Transverse colon (tissue), 4 donors: Measurements from ENCODE around the gene BCL7C. TPM values are rescaled to one million over a fixed set of nuclear protein-coding genes. Genes with fewer than 3 reads are reported as not detected.
A peak's percentile ranks its signal among the peaks of the same experiment; 100 is the strongest.

Experiments used
- DNase-seq: peaks from one replicate; pipeline ENCODE4 v3.0.0-alpha.2; 2019
- H3K27ac ChIP-seq, 4 donors: fragments of 200-600 bp; sonication (generic); 2 replicates each; pipeline ENCODE4 v1.5.1; 2016 to 2018; ENCODE audit warnings: inconsistent platforms in 4 of 4
- H3K27me3 ChIP-seq: fragments of 200-600 bp; sonication (generic); 2 replicates; pipeline ENCODE4 v1.5.1; 2017; ENCODE audit warnings: inconsistent platforms
- H3K36me3 ChIP-seq, 4 donors: fragments of 200-600 bp; sonication (generic); 2 replicates each; pipeline ENCODE4 v1.5.1; 2017 to 2019; ENCODE audit warnings: inconsistent platforms in 4 of 4
- H3K4me1 ChIP-seq, 4 donors: fragments of 200-600 bp; sonication (generic); 2 replicates each; pipeline ENCODE4 v1.5.1; 2017 to 2020; ENCODE audit warnings: inconsistent platforms in 4 of 4
- H3K4me3 ChIP-seq, 4 donors: fragments of 200-600 bp; sonication (generic); 1 replicate in 1 of 4; 2 replicates in 3 of 4; pipeline versions ENCODE4 v1.5.1 to v1.6.1; 2017 to 2019; ENCODE audit warnings: inconsistent platforms in 4 of 4
- H3K9me3 ChIP-seq, 2 donors: fragments of 200-600 bp; sonication (generic); 2 replicates each; pipeline ENCODE4 v1.5.1; 2017 to 2019; ENCODE audit warnings: inconsistent platforms in 2 of 2
- EP300 ChIP-seq: sonication (generic); formaldehyde crosslinking; IDR thresholded peaks from one replicate; pipeline ENCODE4 v1.6.1; 2017; ENCODE audit warnings: antibody characterized with exemption, low read depth
- POLR2A ChIP-seq: fragments of 450-650 bp; IDR thresholded peaks from one replicate; pipeline ENCODE4 v1.6.1; 2016; ENCODE audit warnings: antibody characterized with exemption, mild to moderate bottlenecking, moderate library complexity
- POLR2AphosphoS5 ChIP-seq, 3 donors: sonication (generic); formaldehyde crosslinking; IDR thresholded peaks; one replicate each; pipeline ENCODE4 v1.6.1; 2016; ENCODE audit warnings: antibody characterized with exemption in 3 of 3
- WGBS, 2 donors: methylation state at CpG; one replicate each; pipeline ENCODE4 v1.1.5; 2018; ENCODE audit warnings: low coverage in 1 of 2; 5-methylcytosine and 5-hydroxymethylcytosine counted together
- in situ Hi-C, 4 donors: fragments of 200-750 bp; cut with MboI; loops; one replicate each; pipeline versions ENCODE4 v1.15.0 to v1.15.1; 2017; ENCODE audit warnings: low sequenced_read_pairs in 3 of 4, low pct_ligation_motif_present in 1 of 4, low pct_unique_long_range_greater_than_20kb in 1 of 4
- intact Hi-C: fragments of 100-400 bp; cut with DNase I; formaldehyde crosslinking; loops from one replicate; pipeline ENCODE4 v1.15.1; 2023; ENCODE audit warnings: low total_unique reads
- total RNA-seq, 4 donors: library from RNA; depleted of rRNA; stranded (reverse); fragments of >200 nt; gene quantifications; one replicate each; pipeline ENCODE4 v1.1.0, GENCODE V29; 2016
- TF ChIP-seq, protein P1 (sequence below), 5 experiments: fragments of 200-600 bp in 3 of 5; fragments of 450-650 bp in 2 of 5; sonication (generic) in 3 of 5; IDR thresholded peaks; 1 replicate in 2 of 5; 2 replicates in 3 of 5; pipeline ENCODE4 v1.5.1; 2016 to 2017; ENCODE audit warnings: antibody characterized with exemption in 5 of 5, inconsistent platforms in 3 of 5, mild to moderate bottlenecking in 2 of 5, moderate library complexity in 1 of 5

BCL7C gene
- total RNA-seq, 4 donors from 2014 or later: 13.8 to 57.3 (median 24.0) TPM

DNA sequence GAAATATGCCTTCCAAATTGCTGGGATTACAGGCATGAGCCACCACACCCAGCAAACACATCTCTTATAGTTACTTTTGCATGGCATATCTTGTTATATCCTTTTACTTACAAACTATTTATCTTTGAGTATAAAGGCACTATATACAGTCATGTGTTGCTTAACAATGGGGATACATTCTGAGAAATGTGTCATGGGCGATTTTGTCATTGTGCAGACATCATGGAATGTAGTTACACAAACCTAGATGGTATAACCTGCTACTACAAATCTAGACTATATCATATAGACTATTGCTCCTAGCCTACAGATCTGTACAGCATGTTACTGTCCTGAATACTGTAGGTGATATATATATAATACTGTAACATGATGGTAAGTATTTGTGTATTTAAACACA, 43.6 kb downstream of the BCL7C start:
- DNase-seq: no peak
- TF ChIP-seq, protein P1, sequence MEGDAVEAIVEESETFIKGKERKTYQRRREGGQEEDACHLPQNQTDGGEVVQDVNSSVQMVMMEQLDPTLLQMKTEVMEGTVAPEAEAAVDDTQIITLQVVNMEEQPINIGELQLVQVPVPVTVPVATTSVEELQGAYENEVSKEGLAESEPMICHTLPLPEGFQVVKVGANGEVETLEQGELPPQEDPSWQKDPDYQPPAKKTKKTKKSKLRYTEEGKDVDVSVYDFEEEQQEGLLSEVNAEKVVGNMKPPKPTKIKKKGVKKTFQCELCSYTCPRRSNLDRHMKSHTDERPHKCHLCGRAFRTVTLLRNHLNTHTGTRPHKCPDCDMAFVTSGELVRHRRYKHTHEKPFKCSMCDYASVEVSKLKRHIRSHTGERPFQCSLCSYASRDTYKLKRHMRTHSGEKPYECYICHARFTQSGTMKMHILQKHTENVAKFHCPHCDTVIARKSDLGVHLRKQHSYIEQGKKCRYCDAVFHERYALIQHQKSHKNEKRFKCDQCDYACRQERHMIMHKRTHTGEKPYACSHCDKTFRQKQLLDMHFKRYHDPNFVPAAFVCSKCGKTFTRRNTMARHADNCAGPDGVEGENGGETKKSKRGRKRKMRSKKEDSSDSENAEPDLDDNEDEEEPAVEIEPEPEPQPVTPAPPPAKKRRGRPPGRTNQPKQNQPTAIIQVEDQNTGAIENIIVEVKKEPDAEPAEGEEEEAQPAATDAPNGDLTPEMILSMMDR (IDR thresholded peaks at IDR 0.05): no peak
- TF ChIP-seq EP300 (no peak), POLR2A (no peak), POLR2AphosphoS5 (IDR thresholded peaks at IDR 0.05) (no peak)
- Histone ChIP-seq H3K4me3 (no peak overlapping the region), H3K27ac (no peak overlapping the region), H3K27me3 (no peaks in the 10 kb centered on the region), H3K4me1 (peaks cover under 1 to 3% (median 2%) of the 10 kb centered on the region in 4 donors), H3K9me3 (no peaks in the 10 kb centered on the region), H3K36me3 (no peaks in the 10 kb centered on the region)
- intact Hi-C loops: no loop called here
- WGBS, 2 donors: 60 to 79% methylated on average over 1 of the region's 1 CpG
- in situ Hi-C loops: no loop called here

DNA sequence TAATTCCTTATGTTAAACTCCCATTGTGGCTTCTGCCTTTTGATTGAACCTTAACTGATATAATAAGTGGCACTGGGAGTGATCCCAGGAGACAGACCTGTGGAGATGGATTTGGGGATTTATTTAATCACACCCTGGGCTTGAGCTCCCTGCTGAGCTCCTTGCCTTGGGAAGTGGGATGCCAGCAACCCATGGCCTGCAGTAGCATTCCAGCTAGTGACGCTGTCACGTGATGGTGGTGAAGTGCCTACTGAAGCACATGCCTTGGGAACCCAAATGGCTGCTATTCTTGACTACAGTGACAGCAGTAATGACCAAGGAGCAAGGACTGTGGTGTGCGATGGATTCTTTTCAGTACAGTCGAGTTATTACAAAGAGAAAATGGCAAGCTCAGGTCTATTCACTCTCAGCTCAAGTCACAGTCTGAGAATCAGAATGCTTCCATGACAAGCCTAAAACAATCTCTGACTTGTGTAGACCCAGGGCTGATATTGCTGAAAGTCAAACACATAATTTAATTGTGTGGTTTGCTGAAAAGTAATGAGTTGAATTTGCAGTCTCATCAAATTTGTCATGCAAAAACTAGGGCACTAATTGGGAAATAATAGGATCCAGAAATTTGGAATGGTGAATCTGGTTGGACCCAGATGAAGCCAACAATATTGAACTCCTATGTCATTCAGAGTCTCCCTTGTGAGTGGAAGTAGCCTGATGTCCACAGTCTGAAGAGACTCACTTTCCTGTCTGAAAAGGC, 47.1 kb downstream of the BCL7C start:
- 85% methylated on average over 4 of the region's 4 CpGs; no CpG with 5 or more reads in 1 of the 2 donors for WGBS, 2 donors
- H3K9me3 ChIP-seq: no peaks in the 10 kb centered on the region
- H3K4me1 ChIP-seq: peaks cover 5 to 11% (median 7%) of the 10 kb centered on the region in 4 donors
- no peak for DNase-seq
- TF ChIP-seq, protein P1 (IDR thresholded peaks at IDR 0.05): no peak
- H3K27ac ChIP-seq: no peak overlapping the region
- H3K36me3 ChIP-seq: no peaks in the 10 kb centered on the region
- in situ Hi-C loops: loop anchor here in 3 of 4 donors (5.0 to 10.0 kb wide), 2 partner anchors 68 to 70 kb away; no protein-coding TSS in a partner anchor
- H3K4me3 ChIP-seq: no peak overlapping the region
- no peaks in the 10 kb centered on the region for H3K27me3 ChIP-seq
- intact Hi-C loops: loop anchor here (5.0 kb wide), 2 partner anchors 55 to 70 kb away; no protein-coding TSS in a partner anchor

- H3K4me3 ChIP-seq: peak overlapping the region in 1 of 4 donors; percentile 31
- TF ChIP-seq POLR2AphosphoS5 (IDR thresholded peaks at IDR 0.05) (no peak), EP300 (no peak), POLR2A (no peak)
- TF ChIP-seq, protein P1 (IDR thresholded peaks at IDR 0.05): peak; percentile 87 to 93 (median 88)
- in situ Hi-C loops: loop anchor here in 3 of 4 donors (5.0 to 10.0 kb wide), 2 partner anchors 70 to 72 kb away; no protein-coding TSS in a partner anchor
- H3K4me1 ChIP-seq: peaks cover 5 to 14% (median 8%) of the 10 kb centered on the region in 4 donors
- no peaks in the 10 kb centered on the region for H3K9me3 ChIP-seq
- peak; percentile 76 for DNase-seq
- H3K27me3 ChIP-seq: no peaks in the 10 kb centered on the region
- no peaks in the 10 kb centered on the region for H3K36me3 ChIP-seq
- H3K27ac ChIP-seq: peak overlapping the region; percentile 56 to 71 (median 56)
- intact Hi-C loops: loop anchor here (5.0 kb wide), 2 partner anchors 57 to 72 kb away; no protein-coding TSS in a partner anchor
- 33 to 40% methylated on average over 1 to 8 of the region's 8 CpGs for WGBS, 2 donors
Observed at GRCh38 chr16:30844671-30845449, 49.0 kb downstream of the BCL7C start.

GRCh38 chr16:30844346-30844670, 49.6 kb downstream of the BCL7C start:
- in situ Hi-C loops: loop anchor here in 2 of 4 donors (10.0 kb wide), 1 partner anchor 70 kb away; no protein-coding TSS in a partner anchor
- no peak for DNase-seq
- WGBS, 2 donors: 67 to 70% methylated on average over 1 of the region's 1 CpG
- intact Hi-C loops: no loop called here
- Histone ChIP-seq H3K36me3 (no peaks in the 10 kb centered on the region), H3K9me3 (no peaks in the 10 kb centered on the region), H3K4me3 (no peak overlapping the region), H3K27ac (no peak overlapping the region), H3K4me1 (peaks cover 5 to 18% (median 11%) of the 10 kb centered on the region in 4 donors), H3K27me3 (no peaks in the 10 kb centered on the region)
- no peak for TF ChIP-seq POLR2A
- TF ChIP-seq POLR2AphosphoS5 (IDR thresholded peaks at IDR 0.05): no peak
- TF ChIP-seq, protein P1 (IDR thresholded peaks at IDR 0.05): no peak
- no peak for TF ChIP-seq EP300
